Gastrocnemius medialis (tissue), 4 donors: ENCODE results near the gene PPP1R15B.

Source experiments
- CTCF ChIP-seq, 5 experiments: fragments of 450-650 bp in 3 of 5; fragments of 200-600 bp in 2 of 5; sonication (generic) in 2 of 5; IDR thresholded peaks in 4 of 5; conservative IDR thresholded peaks in 1 of 5; 1 replicate in 4 of 5; 2 replicates in 1 of 5; pipeline ENCODE4 v1.5.1; 2016 to 2019; ENCODE audit warnings: antibody characterized with exemption in 5 of 5, mild to moderate bottlenecking in 3 of 5, moderate library complexity in 3 of 5
- POLR2A ChIP-seq, 2 donors: fragments of 450-650 bp; IDR thresholded peaks; one replicate each; pipeline ENCODE4 v1.6.1; 2017; ENCODE audit warnings: antibody characterized with exemption in 2 of 2, mild to moderate bottlenecking in 2 of 2, moderate library complexity in 2 of 2

DNA sequence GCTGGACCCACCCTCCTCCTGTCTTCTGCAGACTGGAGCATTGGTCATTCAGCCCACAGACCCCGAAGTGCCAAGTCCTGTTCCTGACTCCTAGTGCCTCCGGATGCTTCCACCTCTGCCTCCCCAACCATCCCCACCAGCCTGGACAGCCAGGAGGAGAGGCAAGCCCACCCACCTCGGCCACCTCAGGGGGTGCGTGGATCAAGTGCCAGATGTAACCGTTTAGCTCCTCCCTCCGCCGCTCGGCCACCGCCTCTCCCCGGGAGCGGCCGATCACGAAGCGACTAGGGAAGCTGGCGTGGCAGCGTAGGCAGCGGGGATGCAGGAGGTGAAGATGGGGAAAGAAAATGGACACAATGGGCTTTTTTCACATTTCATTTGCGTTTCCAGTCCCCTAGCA is 18.1 kb upstream of the PPP1R15B start:
- TF ChIP-seq POLR2A (IDR thresholded peaks at IDR 0.05) = no peak
- TF ChIP-seq CTCF (IDR thresholded peaks at IDR 0.05 in 4 of 5, conservative IDR thresholded peaks at IDR 0.05 in 1 of 5) = no peak
